Measurements from ENCODE around the gene MYO5B. TPM values are rescaled to one million over a fixed set of nuclear protein-coding genes. Genes with fewer than 3 reads are reported as not detected.

Gene MYO5B
- total RNA-seq, 4 donors from 2014 or later = 1.2 to 2.2 (median 1.3) TPM

- TF ChIP-seq, protein P1, sequence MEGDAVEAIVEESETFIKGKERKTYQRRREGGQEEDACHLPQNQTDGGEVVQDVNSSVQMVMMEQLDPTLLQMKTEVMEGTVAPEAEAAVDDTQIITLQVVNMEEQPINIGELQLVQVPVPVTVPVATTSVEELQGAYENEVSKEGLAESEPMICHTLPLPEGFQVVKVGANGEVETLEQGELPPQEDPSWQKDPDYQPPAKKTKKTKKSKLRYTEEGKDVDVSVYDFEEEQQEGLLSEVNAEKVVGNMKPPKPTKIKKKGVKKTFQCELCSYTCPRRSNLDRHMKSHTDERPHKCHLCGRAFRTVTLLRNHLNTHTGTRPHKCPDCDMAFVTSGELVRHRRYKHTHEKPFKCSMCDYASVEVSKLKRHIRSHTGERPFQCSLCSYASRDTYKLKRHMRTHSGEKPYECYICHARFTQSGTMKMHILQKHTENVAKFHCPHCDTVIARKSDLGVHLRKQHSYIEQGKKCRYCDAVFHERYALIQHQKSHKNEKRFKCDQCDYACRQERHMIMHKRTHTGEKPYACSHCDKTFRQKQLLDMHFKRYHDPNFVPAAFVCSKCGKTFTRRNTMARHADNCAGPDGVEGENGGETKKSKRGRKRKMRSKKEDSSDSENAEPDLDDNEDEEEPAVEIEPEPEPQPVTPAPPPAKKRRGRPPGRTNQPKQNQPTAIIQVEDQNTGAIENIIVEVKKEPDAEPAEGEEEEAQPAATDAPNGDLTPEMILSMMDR (IDR thresholded peaks at IDR 0.05; ENCODE audit: low read depth) = no peak
Measured at GRCh38 chr18:50065039-50065438, 129.9 kb downstream of the MYO5B start.

GRCh38 chr18:50061876-50062517 is 132.9 kb downstream of the MYO5B start:
- TF ChIP-seq, protein P1 (IDR thresholded peaks at IDR 0.05; ENCODE audit: low read depth) = no peak

DNA sequence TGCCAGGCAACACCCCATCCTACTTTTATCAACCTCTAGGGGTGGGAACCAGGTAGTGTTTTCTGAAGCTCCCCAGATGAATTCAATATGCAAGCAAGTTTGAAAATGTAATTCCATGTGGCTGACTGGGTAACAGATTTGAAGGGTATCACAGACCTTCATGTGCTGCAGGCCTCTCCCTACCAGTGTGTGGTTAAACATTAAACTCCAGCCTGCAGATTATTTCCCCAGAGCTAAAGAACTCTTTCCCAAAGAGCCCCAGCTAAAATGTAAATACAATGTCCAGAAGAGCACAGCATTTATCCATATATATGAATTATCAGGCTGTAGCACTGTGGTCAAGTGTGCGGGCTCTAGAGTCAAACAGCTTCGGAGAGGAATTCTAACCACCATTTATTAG is 134.1 kb downstream of the MYO5B start:
- TF ChIP-seq, protein P1 (IDR thresholded peaks at IDR 0.05; ENCODE audit: low read depth) = no peak

- TF ChIP-seq, protein P1 (IDR thresholded peaks at IDR 0.05; ENCODE audit: low read depth) = no peak
Measured at GRCh38 chr18:50058731-50059130, 136.2 kb downstream of the MYO5B start.

GRCh38 chr18:50057009-50057408 is 137.9 kb downstream of the MYO5B start:
- TF ChIP-seq, protein P1 (IDR thresholded peaks at IDR 0.05; ENCODE audit: low read depth) = no peak

GRCh38 chr18:50056185-50056584 is 138.8 kb downstream of the MYO5B start:
- TF ChIP-seq, protein P1 (IDR thresholded peaks at IDR 0.05; ENCODE audit: low read depth) = no peak

GRCh38 chr18:50055488-50055887 is 139.5 kb downstream of the MYO5B start:
- TF ChIP-seq, protein P1 (IDR thresholded peaks at IDR 0.05; ENCODE audit: low read depth) = no peak

All from subcutaneous adipose tissue (tissue), 4 donors.